Measurements from ENCODE around the gene ASNS. TPM values are rescaled to one million over a fixed set of nuclear protein-coding genes. Genes with fewer than 3 reads are reported as not detected.

Gene ASNS
- total RNA-seq, 1 experiment from 2014 or later = 64.0 TPM

GRCh38 chr7:97844036-97844435 is 28.2 kb downstream of the ASNS start:
- Mint-ChIP-seq H3K27ac (ENCODE audit: unreplicated experiment) (no peak overlapping the region), H3K9me3 (ENCODE audit: low read depth, unreplicated experiment) (no peaks in the 10 kb centered on the region), H3K4me1 (ENCODE audit: low read depth, unreplicated experiment) (no peaks in the 10 kb centered on the region), H3K4me3 (ENCODE audit: low read depth, unreplicated experiment) (no peak overlapping the region), H3K27me3 (ENCODE audit: unreplicated experiment) (peaks cover 25% of the 10 kb centered on the region), H3K36me3 (ENCODE audit: insufficient read depth, unreplicated experiment) (no peaks in the 10 kb centered on the region)
- no TSS peak for BruUV-seq (replicated peaks)
- no peak for DNase-seq
- TF ChIP-seq CTCF (IDR thresholded peaks at IDR 0.05; ENCODE audit: unreplicated experiment) = no peak
- CTCF ChIA-PET = no interaction called here
- intact Hi-C loops (cut with micrococcal nuclease; ENCODE audit: unreplicated experiment) = loop anchor here (1.0 kb wide), 1 partner anchor 740 kb away; no protein-coding TSS in a partner anchor

- Mint-ChIP-seq H3K4me3 (ENCODE audit: low read depth, unreplicated experiment) (no peak overlapping the region), H3K9me3 (ENCODE audit: low read depth, unreplicated experiment) (no peaks in the 10 kb centered on the region), H3K27ac (ENCODE audit: unreplicated experiment) (no peak overlapping the region), H3K36me3 (ENCODE audit: insufficient read depth, unreplicated experiment) (no peaks in the 10 kb centered on the region), H3K4me1 (ENCODE audit: low read depth, unreplicated experiment) (no peaks in the 10 kb centered on the region), H3K27me3 (ENCODE audit: unreplicated experiment) (peaks cover 32% of the 10 kb centered on the region)
- CTCF ChIA-PET = no interaction called here
- no peak for TF ChIP-seq CTCF (IDR thresholded peaks at IDR 0.05; ENCODE audit: unreplicated experiment)
- DNase-seq = no peak
- no TSS peak for BruUV-seq (replicated peaks)
- intact Hi-C loops (cut with micrococcal nuclease; ENCODE audit: unreplicated experiment) = no loop called here
Measured at GRCh38 chr7:97842772-97843345, 29.3 kb downstream of the ASNS start.

GRCh38 chr7:97842006-97842405 is 30.2 kb downstream of the ASNS start:
- no peaks in the 10 kb centered on the region for H3K4me1 Mint-ChIP-seq (ENCODE audit: low read depth, unreplicated experiment)
- H3K27me3 Mint-ChIP-seq (ENCODE audit: unreplicated experiment) = peaks cover 38% of the 10 kb centered on the region
- no peak overlapping the region for H3K27ac Mint-ChIP-seq (ENCODE audit: unreplicated experiment)
- H3K9me3 Mint-ChIP-seq (ENCODE audit: low read depth, unreplicated experiment) = no peaks in the 10 kb centered on the region
- intact Hi-C loops (cut with micrococcal nuclease; ENCODE audit: unreplicated experiment) = no loop called here
- no peak for TF ChIP-seq CTCF (IDR thresholded peaks at IDR 0.05; ENCODE audit: unreplicated experiment)
- no peak overlapping the region for H3K4me3 Mint-ChIP-seq (ENCODE audit: low read depth, unreplicated experiment)
- no peak for DNase-seq
- BruUV-seq (replicated peaks) = no TSS peak
- CTCF ChIA-PET = no interaction called here
- no peaks in the 10 kb centered on the region for H3K36me3 Mint-ChIP-seq (ENCODE audit: insufficient read depth, unreplicated experiment)

GRCh38 chr7:97835296-97836138 is 36.7 kb downstream of the ASNS start:
- DNase-seq = peak; percentile 62
- Mint-ChIP-seq H3K36me3 (ENCODE audit: insufficient read depth, unreplicated experiment) (no peaks in the 10 kb centered on the region), H3K27ac (ENCODE audit: unreplicated experiment) (no peak overlapping the region), H3K4me3 (ENCODE audit: low read depth, unreplicated experiment) (no peak overlapping the region), H3K4me1 (ENCODE audit: low read depth, unreplicated experiment) (no peaks in the 10 kb centered on the region), H3K27me3 (ENCODE audit: unreplicated experiment) (peaks cover 45% of the 10 kb centered on the region), H3K9me3 (ENCODE audit: low read depth, unreplicated experiment) (no peaks in the 10 kb centered on the region)
- CTCF ChIA-PET = interaction anchor here (0.6 to 2.0 kb wide), 2 partner anchors 336 to 731 kb away, joined by 3 to 6 read pairs; no protein-coding TSS in a partner anchor
- BruUV-seq (replicated peaks) = no TSS peak
- TF ChIP-seq CTCF (IDR thresholded peaks at IDR 0.05; ENCODE audit: unreplicated experiment) = peak; percentile 32
- intact Hi-C loops (cut with micrococcal nuclease; ENCODE audit: unreplicated experiment) = loop anchor here (1.0 to 5.0 kb wide), 3 partner anchors 336 to 731 kb away; no protein-coding TSS in a partner anchor
